GM21526 (cell line): ENCODE results near the gene NUBPL.
"Not testable (repeated sequence)": the region's sequence is repeated elsewhere in the genome, so short reads cannot be mapped to it uniquely, and the experiment has no call there.

Experiments
- ATAC-seq: cut with Tn5 transposase; IDR thresholded peaks from one replicate; pipeline ENCODE4 v1.9.1; 2021; ENCODE audit warnings: moderate library complexity; ENCODE audit not compliant: unreplicated experiment, low FRiP score

NUBPL gene

GRCh38 chr14:31660728-31661127, 99.5 kb downstream of the NUBPL start:
- ATAC-seq = no peak

GRCh38 chr14:31668348-31668747, 107.1 kb downstream of the NUBPL start:
- ATAC-seq = no peak

GRCh38 chr14:31672709-31673108, 111.5 kb downstream of the NUBPL start:
- no peak for ATAC-seq

- ATAC-seq = no peak
Measured at GRCh38 chr14:31677052-31677451, 115.8 kb downstream of the NUBPL start.

DNA sequence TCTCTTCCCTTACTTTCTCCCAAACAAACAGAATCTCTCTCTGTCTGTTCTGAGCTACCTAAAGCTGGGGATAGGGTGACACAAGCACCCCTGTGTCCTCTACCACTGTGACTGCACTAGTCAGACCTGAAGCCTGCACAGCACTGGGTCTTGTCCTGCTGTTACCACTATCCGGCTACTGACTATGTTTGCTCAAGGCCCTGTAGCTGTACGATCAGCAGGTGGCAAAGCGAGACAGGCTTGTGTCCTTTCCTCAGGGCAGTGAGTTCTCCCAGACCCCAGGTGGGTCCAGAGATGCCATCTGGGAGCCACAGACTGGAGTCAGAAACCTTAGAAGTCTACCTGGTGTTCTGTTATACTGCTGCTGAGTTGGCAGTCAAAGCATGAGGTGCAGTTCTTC, 116.4 kb downstream of the NUBPL start:
- ATAC-seq = no peak

- ATAC-seq = no peak
Measured at GRCh38 chr14:31678421-31679249, 117.4 kb downstream of the NUBPL start.

- ATAC-seq = no peak
Measured at GRCh38 chr14:31682768-31683167, 121.6 kb downstream of the NUBPL start.

- no peak for ATAC-seq
Measured at GRCh38 chr14:31687726-31688125, 126.5 kb downstream of the NUBPL start.

DNA sequence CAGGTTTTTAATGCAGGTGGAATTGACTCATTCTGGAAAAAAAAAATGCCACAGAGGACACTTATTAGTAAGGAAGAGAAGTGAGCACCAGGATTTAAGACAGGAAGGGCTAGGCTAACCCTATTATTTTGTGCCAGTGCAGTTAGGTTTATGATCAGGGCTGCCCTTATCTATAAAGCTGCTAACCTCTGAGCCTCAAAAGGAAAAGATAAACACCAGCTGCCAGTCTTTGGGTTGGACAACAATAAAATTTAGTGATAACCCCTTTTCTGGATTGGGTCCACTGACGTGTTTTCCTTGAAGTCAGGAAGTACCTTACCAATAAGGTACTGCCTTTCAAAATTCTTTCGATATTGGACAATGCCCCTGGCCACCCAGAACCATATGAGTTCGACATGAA, 128.9 kb downstream of the NUBPL start:
- ATAC-seq = no peak

DNA sequence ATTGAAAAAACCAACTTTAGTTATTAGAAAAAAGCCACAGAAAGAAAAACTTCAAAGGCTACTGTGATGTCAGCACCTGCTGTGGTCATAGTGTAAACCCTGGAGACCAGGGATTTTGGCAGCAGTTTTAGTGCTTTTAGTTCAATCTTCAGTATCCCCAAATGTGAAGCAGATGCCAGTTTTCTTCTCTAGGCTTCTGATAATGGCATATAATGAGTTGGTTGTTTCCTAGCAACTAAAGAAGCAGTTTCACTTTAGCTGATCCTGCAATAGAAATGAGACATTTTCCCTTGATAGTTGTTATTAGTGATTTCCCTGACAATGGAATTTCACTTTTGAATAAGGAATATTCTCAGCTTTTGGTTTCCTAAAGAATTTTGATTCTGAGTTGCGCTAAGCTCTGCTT, 131.2 kb downstream of the NUBPL start:
- ATAC-seq = no peak

- no peak for ATAC-seq
Measured at GRCh38 chr14:31696378-31696777, 135.2 kb downstream of the NUBPL start.

DNA sequence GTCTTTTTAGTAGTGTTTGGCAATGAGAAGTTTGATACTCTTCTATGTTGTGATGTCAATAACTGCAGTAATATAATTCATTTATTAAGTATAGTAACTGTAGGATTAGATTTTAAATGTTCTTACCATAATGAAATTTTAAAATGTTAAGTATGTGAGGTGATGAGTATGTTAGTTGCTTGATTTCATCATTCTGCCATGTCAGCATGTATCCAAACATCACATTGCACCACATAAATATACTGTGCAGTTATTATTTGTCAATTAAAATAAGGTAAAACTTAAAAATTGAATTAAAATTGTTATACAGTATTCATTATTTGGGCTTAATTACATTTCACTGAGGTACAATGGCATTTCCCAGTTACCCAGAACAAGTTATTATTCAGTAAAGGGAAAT, 138.6 kb downstream of the NUBPL start:
- ATAC-seq = no peak

- no peak for ATAC-seq
Measured at GRCh38 chr14:31700282-31701074, 139.3 kb downstream of the NUBPL start.

GRCh38 chr14:31702130-31702529, 140.9 kb downstream of the NUBPL start:
- ATAC-seq = no peak

- ATAC-seq = no peak
Measured at GRCh38 chr14:31703056-31703455, 141.9 kb downstream of the NUBPL start.

DNA sequence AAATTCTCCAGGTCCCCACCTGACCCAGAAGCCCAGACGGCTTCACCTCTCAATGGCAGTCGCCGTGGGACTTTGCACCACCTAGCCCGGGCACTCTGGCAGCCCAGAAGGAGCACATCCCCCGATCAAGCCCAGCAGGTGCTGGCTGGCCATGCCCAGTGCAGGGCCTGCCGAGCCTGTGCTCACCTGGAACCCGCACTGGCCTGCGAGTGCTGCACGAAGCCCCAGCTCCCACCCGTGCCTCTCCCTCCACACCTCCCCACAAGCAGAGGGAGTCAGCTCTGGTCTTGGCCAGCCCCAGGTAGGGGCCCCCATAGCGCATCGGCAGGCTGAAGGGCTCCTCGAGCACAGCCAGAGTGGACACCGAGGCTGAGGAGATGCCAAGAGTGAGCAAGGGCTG, 144.5 kb downstream of the NUBPL start:
- no peak for ATAC-seq

DNA sequence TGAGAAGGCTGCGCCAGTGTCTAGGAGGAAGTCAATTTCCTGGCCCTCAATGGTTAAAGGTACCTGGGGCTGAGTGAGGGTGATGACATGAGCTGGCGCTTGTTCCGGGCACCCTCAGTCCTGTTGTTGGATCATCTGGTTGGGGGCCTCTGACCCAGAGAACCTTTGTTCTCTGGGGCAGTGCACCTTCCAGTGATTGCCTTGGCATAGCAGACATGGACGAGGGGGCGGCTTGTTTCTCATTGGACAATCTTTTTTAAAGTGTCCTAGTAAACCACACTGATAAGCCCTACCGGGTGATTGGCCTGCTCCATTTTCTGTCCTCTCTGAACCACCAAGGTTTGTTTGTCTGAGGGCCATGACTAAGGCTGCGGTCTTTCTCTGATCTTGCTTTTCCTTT, 147.5 kb downstream of the NUBPL start:
- not testable (repeated sequence) for ATAC-seq

GRCh38 chr14:31712244-31713127, 151.3 kb downstream of the NUBPL start:
- no peak for ATAC-seq

DNA sequence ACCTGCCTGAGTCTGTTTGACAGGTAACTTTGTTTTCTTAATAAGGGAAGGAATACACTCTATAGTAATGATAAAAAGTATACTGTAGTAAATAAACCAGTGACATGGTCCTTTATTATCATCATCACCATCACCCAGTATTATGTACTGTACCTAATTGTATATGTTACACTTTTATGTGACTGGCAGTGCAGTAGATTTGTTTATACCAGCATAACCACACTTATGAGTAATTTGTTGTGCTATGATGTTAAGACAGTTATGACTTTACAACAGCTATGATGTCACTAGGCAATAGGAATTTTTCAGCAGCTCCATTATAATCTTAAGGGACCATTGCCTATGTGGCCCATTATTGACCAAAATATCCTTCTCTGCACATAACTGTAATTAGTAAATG, 155.0 kb downstream of the NUBPL start:
- no peak for ATAC-seq

DNA sequence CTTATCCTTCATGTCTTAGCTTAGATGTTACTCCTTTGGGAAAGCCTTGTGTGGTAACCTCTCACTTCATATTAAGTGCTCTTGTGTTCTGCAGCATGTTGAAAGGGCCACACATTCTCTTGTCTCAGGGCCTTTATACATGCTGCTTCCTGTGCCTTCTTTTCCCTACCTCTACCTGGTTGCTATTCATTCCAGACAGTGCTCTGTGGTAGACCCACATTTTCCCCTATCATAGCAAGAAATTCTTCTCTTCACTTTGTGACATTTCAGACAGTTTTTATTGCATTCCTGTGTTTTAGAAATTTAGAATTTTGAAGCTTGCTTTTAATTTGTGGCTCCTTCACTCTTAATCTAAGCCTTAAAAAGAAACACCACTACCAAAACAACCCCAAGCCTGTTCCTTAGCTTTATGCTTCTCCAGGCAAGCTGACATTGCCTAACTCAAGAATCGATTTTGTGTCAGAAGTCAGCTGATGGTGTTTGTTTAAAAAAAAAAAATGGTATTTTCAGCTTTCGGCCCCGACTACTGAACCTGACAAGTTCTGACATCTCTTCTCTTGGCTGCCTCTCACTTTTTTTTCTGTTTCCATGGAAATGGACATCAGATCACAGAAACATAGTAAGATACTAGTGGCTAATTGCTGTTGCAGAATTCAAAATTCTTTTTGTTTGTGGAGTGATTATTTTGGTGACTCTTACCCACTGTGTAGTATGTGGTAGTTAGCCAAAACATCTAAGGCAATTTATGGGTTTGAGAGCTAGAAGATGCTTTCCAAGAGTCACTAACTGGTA, 156.3 kb downstream of the NUBPL start:
- no peak for ATAC-seq
